HEK293T (cell line): ENCODE measurements around the gene CCDC120.

Source experiments
- ARNT ChIP-seq: fragments of 450-650 bp; IDR thresholded peaks from 2 replicates; pipeline ENCODE4 v1.6.1; 2017; ENCODE audit warnings: mild to moderate bottlenecking
- BHLHE40 ChIP-seq: fragments of 450-650 bp; IDR thresholded peaks from 2 replicates; pipeline ENCODE4 v1.6.1; 2016; ENCODE audit warnings: mild to moderate bottlenecking, moderate library complexity, borderline replicate concordance
- CTBP1 ChIP-seq: fragments of 450-650 bp; IDR thresholded peaks from 2 replicates; pipeline ENCODE4 v1.6.1; 2016; ENCODE audit warnings: borderline replicate concordance
- ELF4 ChIP-seq: fragments of 450-650 bp; IDR thresholded peaks from 2 replicates; pipeline ENCODE4 v1.6.1; 2017; ENCODE audit warnings: antibody characterized with exemption
- FOXA1 ChIP-seq: fragments of 450-650 bp; IDR thresholded peaks from 2 replicates; pipeline ENCODE4 v1.6.1; 2016; ENCODE audit warnings: mild to moderate bottlenecking
- FOXM1 ChIP-seq: fragments of 450-650 bp; IDR thresholded peaks from 2 replicates; pipeline ENCODE4 v1.6.1; 2017; ENCODE audit warnings: mild to moderate bottlenecking, borderline replicate concordance
- LEF1 ChIP-seq: fragments of 450-650 bp; IDR thresholded peaks from 2 replicates; pipeline ENCODE4 v1.6.1; 2017; ENCODE audit warnings: mild to moderate bottlenecking, borderline replicate concordance
- NFRKB ChIP-seq: fragments of 450-650 bp; IDR thresholded peaks from 2 replicates; pipeline ENCODE4 v1.6.1; 2016; ENCODE audit warnings: mild to moderate bottlenecking, moderate library complexity
- PKNOX1 ChIP-seq: fragments of 450-650 bp; IDR thresholded peaks from 2 replicates; pipeline ENCODE4 v1.6.1; 2016
- SP1 ChIP-seq: fragments of 450-650 bp; IDR thresholded peaks from 2 replicates; pipeline ENCODE4 v1.6.1; 2017
- SUZ12 ChIP-seq: fragments of 450-650 bp; IDR thresholded peaks from 2 replicates; pipeline ENCODE4 v1.6.1; 2016; ENCODE audit warnings: mild to moderate bottlenecking
- TARDBP ChIP-seq: fragments of 450-650 bp; IDR thresholded peaks from 2 replicates; pipeline ENCODE4 v1.6.1; 2016
- ZNF384 ChIP-seq: fragments of 450-650 bp; IDR thresholded peaks from 2 replicates; pipeline ENCODE4 v1.6.1; 2016

- TF ChIP-seq FOXA1 (no peak), SUZ12 (no peak), SP1 (no peak), LEF1 (no peak), PKNOX1 (no peak), BHLHE40 (no peak), ZNF384 (no peak), FOXM1 (no peak), NFRKB (no peak), CTBP1 (no peak), ELF4 (no peak), TARDBP (no peak), ARNT (no peak)
Observed at GRCh38 chrX:49043987-49044281, 14.9 kb upstream of the CCDC120 start.
